ENCODE data around the gene CACNA1D.

Gene CACNA1D

DNA sequence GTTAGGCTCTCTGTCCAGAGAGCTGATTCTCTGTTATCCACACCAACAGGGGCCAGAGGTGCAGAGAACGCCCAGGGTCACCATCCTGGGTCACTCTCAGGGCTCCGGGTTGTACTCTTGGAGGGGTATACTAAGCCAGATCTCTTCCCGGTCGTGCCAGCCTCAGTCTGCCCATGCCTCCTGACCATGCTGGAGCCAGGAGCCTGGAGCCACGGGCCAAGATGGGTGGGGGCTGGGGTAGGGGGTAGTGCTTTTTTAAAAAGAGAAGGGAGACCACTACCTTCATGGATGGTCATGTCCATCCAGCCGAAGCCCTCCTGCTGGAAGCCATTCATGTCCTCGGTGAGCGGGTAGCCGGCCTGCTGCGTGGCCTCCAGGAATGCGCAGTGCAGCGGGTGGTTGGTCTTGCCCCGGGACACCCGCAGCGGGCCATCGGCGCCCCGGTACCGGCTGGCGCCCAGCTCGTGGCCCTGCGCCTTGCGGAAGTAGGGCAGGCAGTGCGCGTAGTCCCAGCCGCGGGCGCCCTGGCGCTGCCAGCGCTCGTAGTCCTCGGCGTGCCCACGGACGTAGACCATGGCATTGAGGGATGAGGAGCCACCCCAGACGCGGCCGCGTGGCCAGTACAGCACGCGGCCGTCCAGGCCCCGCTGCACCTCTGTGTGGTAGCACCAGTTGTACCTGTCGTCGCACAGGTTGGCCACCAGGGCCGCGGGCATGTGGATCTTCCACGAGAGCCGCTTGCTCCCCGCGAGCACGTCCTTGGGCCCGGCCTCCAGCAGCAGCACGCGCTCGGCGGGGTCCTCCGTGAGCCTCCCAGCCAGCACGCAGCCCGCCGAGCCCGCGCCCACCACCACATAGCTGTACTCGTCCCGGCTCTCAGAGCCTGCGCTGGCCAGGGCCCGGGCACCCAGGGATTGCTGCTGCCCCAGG, 328.9 kb downstream of the CACNA1D start:
- no peak for DNase-seq (ENCODE audit: low spot score)

DNA sequence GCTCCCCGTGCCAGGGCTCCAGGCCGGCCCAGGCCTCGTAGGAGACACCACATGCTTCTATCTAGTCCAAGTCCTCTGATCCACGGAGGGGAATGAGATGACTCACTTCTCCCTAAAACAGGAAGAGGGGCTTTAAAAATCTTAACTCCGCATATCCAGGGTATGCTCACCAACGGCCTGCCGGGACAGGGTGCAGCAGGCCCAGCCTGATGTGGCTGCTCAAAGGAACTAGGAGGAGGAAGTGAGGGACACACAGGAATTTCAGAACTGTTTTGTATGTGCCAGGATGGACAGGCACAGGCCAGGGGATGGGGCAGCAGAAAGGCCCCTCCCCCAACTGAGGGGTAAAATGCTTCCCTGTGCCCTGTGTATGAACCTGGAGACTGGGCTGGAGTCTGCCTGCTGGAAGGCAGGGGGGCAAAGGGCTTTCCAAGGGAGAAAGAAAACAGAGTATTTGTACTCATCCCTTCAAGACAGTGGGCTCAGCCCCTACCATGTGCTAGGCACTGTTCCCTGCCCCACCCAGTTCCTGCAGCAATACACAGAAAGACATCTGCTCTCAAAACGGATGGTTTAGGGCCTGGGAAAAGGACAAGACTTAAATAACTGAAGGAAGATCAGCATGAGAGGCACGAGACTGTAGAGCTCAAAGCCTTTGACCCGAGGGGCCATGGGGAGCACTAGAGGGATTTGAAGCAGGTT, 329.7 kb downstream of the CACNA1D start:
- no peak for DNase-seq (ENCODE audit: low spot score)

DNA sequence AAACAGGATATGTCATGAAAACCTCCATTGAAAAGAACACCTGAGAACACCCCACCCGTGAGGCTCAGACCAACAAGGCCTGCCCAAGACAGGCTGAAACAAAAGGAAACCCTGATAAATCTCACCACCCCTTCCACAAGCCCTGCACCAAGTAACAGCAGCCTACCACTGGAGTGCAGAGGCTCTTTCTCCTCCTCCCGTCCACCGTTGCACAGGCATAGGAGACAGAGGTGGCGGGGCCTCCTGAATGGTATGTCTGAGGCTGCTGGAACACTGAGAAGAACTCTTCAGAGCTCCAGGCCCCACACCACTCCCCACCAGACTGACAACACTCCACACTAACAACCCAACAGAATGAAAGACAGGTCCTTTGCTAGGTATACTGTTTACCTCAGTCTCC, 330.4 kb downstream of the CACNA1D start:
- no peak for DNase-seq (ENCODE audit: low spot score)

DNA sequence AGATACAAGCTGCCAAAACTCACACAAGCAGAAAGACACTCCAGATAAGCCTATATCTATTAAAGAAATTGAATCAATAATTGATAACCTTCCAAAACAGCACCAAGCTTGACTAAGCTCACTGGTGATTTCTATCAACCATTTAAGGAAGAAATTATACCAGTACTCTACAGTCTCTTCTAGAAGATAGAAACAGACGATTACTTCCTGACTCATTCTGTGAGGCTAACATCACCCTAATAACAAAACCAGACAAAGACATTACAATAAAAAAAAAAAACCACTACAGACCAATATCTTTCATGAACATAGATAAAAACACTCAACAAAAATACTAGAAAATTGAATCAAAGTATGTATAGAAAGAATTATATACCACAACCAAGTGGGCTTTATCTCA, 331.6 kb downstream of the CACNA1D start:
- DNase-seq (ENCODE audit: low spot score) = no peak

DNA sequence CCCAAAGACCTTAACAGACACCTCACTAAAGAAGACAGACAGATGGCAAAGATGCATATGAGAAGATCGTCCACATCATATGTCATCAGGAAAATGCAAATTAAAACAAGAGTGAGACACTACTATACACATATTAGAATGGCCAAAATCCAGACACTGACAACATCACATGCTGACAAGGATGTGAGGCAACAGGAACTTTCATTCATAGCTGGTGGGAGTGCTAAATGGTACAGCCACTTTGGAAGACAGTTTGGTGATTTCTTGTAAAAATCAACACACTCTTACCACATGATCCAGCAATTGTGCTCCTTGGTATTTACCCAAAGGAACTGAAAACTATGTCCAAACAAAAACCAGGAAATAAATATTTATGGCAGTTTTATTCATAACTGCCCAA, 334.2 kb downstream of the CACNA1D start:
- no peak for DNase-seq (ENCODE audit: low spot score)

DNA sequence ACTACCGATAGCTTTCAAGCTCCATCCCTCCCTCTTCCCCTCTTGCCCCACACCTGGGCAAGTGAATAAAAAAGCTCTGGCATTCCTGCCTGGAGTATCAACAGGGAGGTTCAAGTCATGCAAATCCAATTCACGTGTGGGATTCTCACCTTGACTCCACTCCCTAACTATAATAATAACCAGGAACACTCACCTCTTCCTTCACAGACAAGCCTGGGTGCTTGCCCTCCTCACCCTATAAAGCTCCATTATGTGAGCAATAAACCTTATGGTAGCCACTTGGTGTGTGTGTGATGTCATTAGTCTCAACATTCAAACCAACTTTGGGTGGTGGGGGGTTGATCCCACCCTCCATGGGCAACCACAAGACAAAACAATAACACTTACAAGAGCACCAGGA, 335.2 kb downstream of the CACNA1D start:
- DNase-seq (ENCODE audit: low spot score) = no peak

DNA sequence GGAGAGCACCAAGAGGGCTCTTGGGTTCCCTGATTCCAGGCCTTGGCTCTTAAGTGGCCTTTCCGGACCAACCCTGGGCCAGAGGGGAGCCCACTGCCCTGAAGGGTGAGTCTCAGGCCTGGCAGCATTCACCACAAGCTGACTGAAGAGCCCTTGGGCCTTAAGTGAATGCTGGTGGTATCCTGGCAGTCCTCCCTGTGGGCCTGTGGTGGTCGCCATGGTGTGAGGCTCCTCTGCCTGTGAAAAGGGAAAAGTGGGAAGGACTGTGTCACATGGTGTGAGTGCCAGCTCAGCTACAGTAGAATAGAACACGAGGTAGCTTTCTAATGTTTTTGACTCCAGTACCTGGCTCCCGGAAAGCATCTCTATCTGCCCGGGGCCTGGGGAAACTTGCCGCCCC, 336.5 kb downstream of the CACNA1D start:
- no peak for DNase-seq (ENCODE audit: low spot score)

DNA sequence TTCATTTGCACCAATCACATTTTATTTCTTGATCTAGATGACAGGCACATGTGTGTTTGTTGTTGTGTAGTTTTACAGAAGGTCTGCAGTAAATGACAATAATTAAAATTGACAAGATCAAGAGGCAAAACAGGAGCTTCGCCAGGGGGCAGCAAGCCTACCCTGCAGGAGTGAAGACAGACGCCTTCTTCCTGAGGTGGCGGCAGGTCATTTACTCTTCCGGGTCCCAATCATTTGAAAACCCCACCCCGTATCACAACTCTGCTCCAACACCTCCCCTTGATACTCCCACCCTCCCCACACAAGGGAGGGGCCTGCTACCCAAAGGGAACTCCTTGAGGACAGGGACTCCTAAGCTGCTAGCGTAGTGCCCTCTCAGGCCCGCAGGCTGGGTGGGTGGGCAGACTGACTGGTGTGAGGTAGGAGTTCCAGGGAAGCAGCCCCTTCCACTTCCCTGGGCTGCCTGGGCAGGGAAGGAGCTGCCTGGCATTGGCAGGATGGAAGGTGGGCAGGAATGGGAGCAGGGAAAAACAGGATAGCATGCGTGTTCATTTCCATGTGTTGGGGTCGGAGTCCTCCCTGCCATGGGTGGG, 338.7 kb downstream of the CACNA1D start:
- no peak for DNase-seq (ENCODE audit: low spot score)

DNA sequence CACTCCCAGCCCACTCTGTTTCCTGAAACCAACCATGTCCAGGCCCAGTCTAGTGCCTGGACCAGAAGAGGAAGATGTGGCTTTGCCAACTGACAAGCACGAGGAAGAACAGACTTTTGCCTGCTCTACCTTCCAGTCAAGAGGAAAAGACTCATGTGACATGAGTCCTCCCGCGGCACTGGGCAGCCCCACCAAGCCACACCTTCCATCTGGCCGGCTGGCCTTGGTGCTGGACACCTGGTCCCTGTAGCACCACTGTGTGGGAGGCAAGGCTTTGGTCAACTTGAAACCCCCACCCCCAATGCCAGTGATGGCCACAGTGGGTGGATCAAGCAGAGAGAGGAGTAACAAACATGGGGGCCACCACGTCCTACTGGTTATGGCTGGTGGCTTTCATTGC, 339.3 kb downstream of the CACNA1D start:
- DNase-seq (ENCODE audit: low spot score) = no peak

DNA sequence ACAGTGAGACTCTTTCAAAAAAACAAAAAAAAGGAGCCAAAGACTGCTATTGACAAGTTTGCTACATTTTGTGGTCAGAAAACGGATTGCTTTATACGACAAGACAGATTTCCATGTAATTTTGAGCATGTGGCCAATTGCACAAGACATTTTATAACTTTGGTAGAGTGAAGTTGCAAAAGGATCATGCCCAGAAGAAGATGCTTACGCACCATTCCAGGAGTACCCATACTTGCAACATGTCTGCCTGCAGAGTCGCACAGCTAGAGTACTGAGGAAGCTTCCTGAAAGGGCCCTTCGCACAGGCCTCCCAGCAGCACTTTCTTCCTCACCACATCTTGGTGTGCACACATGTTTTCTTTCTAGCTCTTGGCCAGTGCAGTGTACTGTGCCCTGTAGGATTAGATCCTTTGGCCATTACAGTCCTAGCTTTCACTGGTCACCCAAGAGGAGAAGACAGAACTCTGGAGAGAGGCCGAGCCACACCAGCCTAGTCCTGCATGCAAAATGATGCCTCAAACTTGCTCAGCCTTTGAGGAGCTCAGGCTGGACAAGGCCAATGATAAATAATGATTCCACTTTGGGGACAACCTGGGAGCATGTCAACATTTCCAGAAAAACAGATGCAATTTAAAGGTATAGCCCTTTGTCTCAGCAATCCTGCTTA, 340.2 kb downstream of the CACNA1D start:
- DNase-seq (ENCODE audit: low spot score) = no peak

DNA sequence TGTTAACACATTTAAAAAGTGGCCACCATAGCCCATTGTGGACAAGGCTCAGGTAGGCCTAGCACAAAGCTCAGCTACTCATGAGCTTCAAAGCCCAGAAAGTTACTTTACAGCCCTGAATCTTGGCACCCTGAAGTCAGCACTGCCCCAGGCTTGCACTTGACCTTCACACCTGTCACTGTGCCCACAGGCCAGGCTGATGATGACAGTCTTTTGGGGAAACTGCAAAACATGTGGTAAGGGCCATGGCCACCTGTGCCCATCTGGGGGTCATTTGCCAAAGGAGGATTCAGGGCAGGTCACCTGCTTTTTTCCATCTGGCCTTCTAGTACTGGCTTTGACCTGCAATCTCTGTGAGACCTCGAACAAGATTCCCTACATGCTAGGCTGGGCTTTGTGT, 340.8 kb downstream of the CACNA1D start:
- DNase-seq (ENCODE audit: low spot score) = no peak

DNA sequence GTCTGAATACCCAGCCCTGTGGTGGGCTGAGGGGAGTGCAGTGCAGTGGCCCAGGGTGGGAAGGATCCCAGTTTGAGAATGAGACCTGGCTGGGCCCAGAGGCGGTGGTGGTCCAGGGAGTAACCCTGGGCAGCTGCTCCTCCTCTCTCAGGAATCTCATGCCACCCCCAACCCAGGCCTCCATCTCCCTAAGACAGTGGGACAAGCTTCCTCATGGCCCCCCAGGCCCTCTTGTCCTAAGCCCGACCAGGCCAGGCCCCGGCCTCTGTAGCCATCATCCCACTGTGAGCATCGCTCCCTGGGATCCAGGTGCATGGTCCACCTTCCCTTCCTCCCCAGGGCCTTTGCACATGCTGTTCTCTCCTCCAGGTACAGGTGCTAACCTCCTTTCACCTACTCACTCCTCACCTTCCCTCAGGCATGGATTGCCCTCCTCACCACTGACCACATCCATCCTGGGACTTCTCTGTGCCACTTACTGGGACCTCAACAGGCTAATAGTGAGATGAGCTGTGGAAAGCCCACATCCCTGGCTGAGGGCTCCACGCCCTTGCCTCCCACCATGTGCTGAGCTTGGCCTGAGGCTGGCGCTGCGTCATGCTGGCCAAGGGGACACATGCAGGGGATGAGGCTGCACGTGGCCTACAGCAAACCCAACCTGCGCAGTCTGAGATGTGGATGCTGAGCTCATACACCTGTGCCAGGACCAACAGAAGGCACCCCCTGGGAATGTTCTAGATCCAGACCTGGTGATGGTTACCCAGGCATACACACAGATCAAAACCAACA, 341.9 kb downstream of the CACNA1D start:
- no peak for DNase-seq (ENCODE audit: low spot score)

DNA sequence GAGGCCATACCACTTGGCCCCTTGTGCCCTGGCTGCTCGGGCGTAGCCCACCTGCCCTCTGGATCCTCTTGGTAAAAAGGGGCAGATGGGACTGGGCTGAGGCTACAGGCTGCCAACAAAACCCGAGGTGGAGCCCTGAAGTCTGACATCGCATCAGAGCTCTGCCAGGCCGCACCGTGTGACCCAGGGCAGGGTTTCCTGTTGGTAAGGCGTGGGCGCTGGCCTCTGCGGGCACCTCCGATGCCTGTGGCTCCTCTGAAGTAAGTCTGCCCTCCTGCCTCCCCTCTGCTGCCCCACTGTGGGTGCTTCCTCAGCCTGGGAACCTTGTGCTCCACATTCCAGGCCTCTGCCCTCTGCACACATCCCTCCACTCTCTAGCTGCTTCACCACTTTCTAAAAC, 342.9 kb downstream of the CACNA1D start:
- no peak for DNase-seq (ENCODE audit: low spot score)

DNA sequence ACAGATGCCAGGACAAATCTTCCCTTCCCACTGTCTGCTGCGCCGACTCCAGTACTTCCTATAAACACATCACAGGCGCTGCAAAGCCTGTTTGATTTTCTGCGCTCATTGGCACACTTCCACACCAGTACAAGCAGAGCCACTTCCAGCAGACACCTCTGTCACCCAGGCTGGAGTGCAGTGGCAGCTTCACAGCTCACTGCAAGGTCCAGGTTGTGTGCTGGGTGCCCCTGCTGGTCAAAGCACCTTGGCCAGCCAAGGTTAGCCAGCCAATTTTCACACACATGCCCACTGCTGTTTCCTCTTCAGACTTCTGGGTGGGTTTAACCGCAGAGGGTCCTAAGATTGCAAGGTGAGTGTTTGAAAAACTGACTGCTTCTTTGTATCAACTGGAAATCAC, 346.9 kb downstream of the CACNA1D start:
- DNase-seq (ENCODE audit: low spot score) = no peak

DNA sequence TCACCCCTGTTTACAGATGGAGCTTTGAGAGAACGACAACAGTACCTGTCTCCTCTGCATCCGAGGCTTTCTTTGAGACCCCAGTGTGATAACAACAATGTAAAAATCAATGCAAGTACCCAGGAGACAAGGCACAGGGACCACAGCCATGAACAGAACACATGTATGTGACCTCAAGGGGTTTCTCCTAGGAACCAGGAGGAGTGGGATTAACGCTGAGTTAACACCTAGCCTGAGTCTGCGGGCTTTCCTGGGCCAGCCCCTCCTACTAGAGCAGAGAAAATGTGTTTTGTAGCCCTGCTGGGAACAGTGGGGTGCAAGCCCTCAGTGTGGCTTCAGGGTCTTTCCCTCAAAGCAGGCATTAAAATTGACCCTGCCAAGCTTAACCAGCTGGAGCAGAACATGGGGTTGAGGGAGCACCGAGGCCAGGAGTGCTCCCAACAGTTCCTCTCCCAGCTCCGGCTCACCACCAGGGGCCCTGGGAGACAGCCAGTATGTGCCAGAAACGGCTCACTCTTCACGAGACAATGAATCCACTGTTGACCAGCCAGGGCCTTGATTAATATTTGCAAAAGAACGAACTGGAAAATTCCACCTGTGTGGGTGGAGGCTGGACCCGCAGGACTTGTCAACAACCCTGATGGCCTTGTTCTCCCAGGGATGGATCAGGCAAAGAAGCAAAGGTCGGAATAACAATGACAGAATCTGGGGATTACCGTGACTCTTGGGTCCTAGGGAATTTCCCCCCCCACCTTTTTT, 348.2 kb downstream of the CACNA1D start:
- DNase-seq (ENCODE audit: low spot score) = no peak

DNA sequence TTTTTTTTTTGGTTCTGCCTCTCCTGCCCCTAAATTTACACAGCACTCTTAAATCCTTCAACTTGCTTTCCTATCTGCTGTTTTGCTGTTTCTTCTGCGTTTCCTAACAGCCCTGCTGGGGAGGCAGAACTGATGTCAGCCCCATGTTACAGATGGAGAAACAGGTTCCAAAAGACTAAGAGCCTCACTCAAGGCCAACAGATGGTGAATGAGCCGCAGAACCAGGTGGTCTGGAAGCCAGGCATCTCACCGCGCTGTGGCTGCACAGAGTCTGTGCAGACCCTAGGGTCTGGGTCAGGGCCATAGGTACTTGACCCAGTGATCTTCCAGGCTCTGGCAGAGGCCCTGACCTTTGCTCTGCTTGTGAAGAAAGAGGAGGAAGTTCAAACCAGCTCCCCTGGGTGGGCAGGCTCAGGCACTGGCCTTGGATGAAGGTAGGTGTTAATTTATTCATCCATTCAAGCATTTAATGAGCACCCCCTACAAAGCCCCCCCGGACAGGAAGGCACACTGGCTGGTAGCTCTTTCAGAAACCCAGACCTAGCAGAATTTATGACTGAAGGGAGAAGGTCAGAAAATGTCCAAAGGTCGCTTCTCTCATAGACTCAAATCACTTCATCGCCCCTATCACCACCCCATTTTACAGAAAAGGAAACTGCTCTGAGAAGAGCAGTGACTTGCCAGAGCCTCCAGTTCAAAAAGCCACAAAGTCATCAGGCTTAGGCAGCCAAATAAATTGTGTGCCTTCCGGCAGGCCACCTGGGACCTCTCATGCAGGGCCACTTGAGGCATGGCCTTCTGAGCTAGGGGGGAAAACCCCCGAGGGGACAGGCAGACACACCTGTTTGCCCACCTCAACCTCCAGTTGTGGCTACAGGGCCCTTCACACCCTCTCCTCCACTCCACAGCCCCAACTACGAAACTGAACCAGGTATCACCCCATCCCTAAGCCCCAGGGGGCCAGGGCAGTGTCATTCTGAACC, 349.1 kb downstream of the CACNA1D start:
- no peak for DNase-seq (ENCODE audit: low spot score)

DNA sequence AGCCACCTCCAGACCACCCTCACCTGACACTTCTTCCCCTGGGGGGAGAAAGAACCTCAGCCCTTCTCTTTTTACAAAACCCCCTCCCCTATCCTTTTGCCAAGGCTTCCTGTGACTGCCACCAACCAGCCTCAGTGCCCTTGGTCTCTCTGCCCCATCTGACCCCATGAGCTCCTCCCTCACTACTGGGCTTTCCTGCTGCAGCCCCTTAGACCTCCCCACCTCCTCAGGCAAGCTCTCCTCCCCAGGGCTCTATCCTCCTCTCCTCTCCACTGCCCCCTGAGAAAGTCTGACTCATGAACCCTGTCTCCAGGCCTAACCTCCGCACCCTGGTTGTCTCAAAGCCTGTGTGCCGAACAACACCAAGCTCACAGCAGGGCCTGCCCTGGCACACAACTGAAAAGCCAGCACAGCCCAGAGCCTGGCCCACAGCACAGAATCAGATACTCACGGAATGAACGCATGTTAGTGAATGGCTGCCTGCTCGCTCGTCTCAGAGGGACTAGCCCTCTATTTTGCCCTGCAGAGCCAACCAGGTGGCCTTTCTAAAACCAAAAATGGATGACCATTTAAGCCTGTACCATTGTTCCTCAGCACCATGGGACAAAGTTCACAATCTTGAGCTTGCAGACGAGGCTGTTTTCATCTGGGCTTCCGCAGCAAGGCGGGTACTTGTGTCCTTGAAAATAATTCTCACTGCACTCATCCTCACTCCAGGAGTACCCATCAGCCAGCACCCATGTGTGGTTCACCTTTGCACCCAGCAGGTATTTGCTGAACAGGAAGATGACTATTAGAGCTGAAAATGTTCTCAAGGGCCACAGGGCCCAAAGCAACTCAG, 350.1 kb downstream of the CACNA1D start:
- no peak for DNase-seq (ENCODE audit: low spot score)

DNA sequence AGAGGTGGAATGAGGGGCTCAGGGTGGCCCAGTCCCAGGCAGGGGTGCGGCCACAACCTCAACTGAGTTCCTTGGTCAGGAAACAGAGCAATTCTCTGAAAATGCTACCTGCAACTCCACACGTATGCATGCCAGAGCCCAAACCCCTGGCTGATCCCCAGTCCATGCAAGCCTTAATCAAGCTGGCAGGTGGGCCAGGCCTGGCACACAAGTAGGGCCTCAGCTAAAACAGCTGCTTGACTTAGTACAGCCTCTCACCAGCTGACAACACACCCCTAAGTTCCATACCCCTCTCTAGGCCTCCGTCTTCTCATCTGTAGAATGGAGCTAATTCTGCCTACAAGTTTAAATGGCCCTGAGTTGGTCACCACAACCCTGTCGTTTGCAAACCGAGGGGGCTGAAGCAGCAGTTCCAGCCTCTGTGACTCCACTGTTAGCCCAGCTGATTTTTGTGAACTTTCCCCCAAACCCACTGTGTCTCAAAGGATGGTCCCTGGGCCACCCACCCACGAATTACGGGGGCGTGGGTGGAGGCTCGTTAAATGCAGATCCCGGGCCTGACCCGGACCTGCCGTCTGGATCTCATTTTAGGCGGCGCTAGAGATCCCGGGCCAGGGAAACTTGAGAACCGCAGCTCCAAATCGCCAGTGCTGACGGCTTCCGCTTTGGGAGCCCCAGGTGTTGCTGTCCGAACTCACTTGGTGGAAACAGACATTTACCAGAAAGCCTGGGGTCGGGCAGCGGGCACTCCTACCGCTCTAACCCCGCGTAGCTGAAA, 350.9 kb downstream of the CACNA1D start:
- DNase-seq (ENCODE audit: low spot score) = no peak

Measured in hematopoietic multipotent progenitor cell treated with erythropoietin and hydrocortisone succinate and interleukin-3 and kit ligand, for 17 days (in vitro differentiated cells).